Embryonic facial prominence (tissue), 1 donor: ENCODE data around the gene ITPRID2.

Source experiments
- DNase-seq: peaks from one replicate; pipeline ENCODE4 v3.0.0-alpha.2; 2016; ENCODE audit errors: extremely low spot score

The ITPRID2 gene

DNA sequence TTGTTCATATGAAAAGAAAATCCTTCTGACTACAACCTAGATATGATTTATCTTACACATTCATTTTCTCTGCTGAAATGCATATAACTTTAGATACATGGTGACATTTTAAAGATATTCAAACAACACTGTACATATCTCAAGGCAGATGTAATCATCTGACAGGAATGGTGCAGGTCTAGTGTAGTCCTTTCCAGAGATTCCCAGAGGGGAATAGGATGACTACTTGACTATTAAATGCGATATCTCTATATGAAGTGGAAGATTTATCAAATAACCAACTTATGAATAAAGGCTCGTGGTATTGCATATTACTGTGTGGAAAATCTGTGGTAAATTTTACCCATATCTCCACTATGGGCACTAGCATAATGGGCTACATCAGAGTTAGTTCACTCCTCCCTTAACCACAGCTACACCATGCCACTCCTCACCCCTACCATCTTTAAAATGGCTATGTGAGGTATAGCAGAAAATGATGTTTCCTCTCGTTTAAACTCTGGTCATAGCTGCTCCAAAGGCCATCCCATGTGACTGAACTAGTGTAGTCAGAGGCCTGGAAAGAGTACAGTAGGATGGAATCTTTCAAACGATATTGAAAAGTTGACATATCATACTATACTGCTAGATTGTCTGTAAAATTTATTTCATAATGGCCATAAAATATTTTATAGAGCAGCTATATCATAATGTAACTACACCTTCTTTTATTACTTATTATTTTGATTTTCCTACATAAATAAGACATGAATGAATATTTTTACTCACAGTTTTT is 9.1 kb upstream of the ITPRID2 start:
- no peak for DNase-seq

DNA sequence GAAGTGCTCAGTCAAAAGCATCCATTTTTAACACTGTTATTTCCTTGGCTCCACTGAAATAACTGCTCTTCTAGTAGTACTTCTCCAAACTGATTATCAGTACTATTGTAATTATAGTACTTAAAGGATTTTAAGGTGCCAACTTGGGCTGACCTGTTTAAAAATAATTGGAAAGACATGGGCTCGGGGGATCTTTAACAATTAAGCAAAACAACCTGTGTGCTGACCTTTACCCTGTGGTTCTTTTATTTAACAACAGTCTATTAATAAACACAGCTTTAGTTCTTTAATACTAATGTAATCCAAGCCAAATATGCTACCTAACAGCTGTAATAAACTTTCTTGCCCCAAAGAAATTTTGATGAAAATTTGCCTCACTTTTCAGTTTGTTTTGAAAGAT is 6.9 kb upstream of the ITPRID2 start:
- DNase-seq = no peak

GRCh38 chr2:181885096-181885495 is 6.4 kb upstream of the ITPRID2 start:
- no peak for DNase-seq

DNA sequence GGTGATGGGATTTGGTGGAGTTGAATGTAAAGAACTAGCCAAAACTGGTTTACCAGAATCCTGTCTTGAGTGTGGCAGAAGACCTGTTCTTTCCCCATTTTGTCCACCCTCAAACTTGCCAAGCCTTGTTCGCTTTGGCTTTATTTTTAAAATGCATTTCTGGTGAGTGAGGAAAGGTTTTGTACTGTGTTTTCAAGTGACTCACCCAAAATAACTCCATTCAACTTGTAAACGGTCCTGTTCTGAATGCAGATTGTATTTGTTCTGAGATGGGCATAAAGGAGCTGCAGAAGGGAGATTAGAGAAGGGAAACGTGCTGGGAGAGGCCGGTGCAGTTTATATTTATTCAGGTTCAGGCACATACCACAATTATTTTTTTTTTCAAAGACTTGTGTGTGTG is 5.3 kb upstream of the ITPRID2 start:
- DNase-seq = no peak

DNA sequence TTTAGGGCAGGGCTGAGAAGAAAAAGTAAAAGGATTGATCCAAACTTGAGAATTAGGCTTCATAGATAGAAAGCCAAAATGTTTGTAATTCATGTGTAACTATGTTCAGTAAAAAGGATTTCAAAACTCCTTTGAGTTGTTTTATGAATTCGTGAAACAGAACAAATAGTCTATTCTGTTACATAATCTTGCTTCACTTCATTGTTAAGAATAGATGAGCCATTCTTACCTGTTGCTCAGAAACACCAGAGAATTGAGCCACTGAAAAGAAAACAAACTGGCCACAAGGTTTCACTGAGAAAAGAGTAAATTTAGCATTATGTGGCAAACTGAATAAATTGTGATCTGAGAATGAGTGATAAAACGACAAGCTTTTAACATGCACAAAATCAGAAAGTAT is 4.5 kb upstream of the ITPRID2 start:
- no peak for DNase-seq

- DNase-seq = no peak
Measured at GRCh38 chr2:181889776-181890175, 1.8 kb upstream of the ITPRID2 start.

DNA sequence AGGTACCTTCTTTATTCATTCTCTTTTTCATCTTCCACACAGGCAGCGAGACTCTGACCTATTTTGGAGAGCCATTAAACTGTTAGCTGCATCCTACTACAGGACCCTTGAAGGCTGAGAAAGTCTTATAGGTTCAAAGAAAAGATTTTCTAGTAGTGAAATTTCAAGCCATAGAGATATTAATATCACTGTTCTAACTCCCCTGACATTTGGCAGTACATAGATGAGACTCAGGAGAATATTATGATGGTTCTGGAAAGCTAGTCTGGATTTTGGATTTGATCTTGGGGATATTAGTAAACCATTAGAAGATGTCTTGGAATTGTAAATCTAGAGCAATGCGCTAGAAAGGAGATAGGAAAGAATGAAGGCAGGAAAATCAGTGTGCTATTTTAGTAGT is 1.3 kb upstream of the ITPRID2 start:
- DNase-seq = no peak

- peak; percentile 37 for DNase-seq
Measured at GRCh38 chr2:181891966-181892798, 652 bp downstream of the ITPRID2 start.

DNA sequence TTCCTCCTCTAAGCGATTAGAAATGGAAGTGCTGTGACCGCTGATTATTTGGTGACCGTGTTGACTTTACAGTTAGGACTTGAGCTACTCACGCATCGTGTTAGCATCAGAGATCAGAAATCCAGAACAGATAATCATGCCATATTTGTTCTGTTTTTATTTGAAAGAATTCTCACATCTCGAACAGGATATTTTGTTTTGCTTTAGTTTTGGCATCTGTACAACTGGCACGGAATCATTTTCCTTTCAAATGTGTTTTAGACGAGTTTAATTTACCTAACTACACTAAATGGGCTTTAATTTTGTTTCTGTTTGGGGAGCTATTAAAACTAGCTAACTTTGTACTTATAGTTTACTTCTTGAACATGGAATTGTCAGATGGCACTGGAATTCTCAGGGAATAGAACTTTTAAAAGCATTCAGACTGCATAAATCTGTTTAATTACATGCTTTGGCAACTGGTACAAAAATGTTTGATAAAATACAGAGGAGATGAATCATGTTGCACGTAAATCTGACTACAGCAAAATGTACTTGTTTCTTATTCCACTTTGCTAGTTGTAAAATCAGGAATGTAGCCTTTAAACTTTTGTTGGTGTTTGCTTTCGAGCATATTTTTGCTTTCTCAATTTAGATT is 1.4 kb downstream of the ITPRID2 start:
- no peak for DNase-seq

- no peak for DNase-seq
Measured at GRCh38 chr2:181894381-181894780, 2.9 kb downstream of the ITPRID2 start.

DNA sequence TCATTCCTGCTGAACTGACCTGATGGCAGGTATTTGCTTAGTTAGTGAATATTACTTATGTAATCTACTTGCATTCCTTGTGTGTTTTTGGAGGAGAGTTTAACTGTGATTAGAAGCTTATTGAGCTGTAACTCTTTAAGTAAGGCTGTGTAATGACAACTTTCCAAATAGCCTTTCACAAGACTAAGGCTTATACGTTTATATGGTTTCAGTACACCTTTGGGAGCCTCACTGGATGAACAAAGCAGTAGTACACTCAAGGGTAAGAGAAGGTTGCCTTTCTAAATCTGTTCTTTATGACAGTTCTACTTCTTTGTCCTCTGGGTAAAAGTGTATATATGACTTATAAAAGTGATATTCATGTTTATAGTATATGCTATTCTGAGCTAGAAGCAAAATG is 4.3 kb downstream of the ITPRID2 start:
- no peak for DNase-seq

GRCh38 chr2:181896286-181896685 is 4.8 kb downstream of the ITPRID2 start:
- DNase-seq = no peak

GRCh38 chr2:181900007-181900651 is 8.6 kb downstream of the ITPRID2 start:
- DNase-seq = no peak

DNA sequence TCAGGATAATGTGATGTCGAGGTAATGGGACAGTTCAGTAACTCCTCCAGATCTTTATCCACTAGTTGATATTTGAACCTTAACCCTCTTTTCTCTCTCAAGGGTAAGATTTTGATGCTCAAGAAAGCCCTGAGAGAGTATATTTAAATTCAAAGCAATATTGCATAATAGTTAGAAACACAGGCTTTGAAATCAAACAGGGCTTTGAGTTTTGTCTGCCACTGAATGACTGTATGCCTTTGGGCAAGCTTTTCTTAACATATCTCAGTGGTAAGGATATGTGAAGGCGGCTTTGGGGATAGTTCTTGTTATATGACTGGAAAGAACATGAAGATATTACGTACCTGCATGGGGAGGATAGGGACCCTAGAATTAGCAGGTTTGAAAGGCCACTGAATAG is 11.1 kb downstream of the ITPRID2 start:
- DNase-seq = no peak

GRCh38 chr2:181904022-181904632 is 12.6 kb downstream of the ITPRID2 start:
- DNase-seq = no peak

DNA sequence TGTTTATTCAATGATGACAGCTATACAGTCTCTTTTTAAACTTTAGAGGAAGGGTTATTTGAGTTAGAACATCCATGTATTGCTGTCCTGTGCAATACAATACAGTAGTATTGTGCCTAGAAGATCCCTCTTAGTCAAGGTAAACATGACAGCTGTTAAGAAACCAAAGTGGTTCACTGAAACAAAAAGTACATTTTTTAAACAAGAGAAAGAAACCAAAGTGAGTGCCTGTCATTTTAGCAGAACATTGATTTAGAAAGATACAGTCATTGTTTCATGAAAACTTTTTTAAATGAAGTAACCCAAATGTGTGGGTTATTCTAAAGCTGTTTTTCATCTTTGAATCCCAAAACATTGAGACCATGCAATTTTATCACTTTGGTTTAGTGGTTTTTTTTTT is 15.5 kb downstream of the ITPRID2 start:
- no peak for DNase-seq

GRCh38 chr2:181907635-181908034 is 16.1 kb downstream of the ITPRID2 start:
- DNase-seq = no peak

- DNase-seq = no peak
Measured at GRCh38 chr2:181910028-181910831, 18.7 kb downstream of the ITPRID2 start.

- no peak for DNase-seq
Measured at GRCh38 chr2:181911830-181912229, 20.3 kb downstream of the ITPRID2 start.

- DNase-seq = no peak
Measured at GRCh38 chr2:181915102-181915501, 23.6 kb downstream of the ITPRID2 start.
